Fibroblast of lung (primary cell): ENCODE results near the gene PTPRE. TPM values are rescaled to one million over a fixed set of nuclear protein-coding genes. Genes with fewer than 3 reads are reported as not detected.
A peak's percentile ranks its signal among the peaks of the same experiment; 100 is the strongest.

Source experiments
- DNase-seq, 2 donors: peaks; one replicate each; pipeline versions ENCODE4 v3.0.0 to v3.0.0-alpha.2; 2010; ENCODE audit warnings: low read depth in 2 of 2
- H2AFZ ChIP-seq: 2 replicates; pipeline ENCODE4 v1.5.1; 2012; ENCODE audit warnings: low read length, control low read depth, inconsistent platforms
- H3K27ac ChIP-seq: 2 replicates; pipeline ENCODE4 v1.5.1; 2011; ENCODE audit warnings: low read length, control low read depth; ENCODE audit not compliant: insufficient read depth
- H3K27me3 ChIP-seq: 2 replicates; pipeline ENCODE4 v1.5.1; 2011; ENCODE audit warnings: mild to moderate bottlenecking, low read length; ENCODE audit not compliant: control insufficient read depth, insufficient read depth
- H3K36me3 ChIP-seq: 2 replicates; pipeline ENCODE4 v1.5.1; 2011; ENCODE audit warnings: low read length; ENCODE audit not compliant: control insufficient read depth, insufficient read depth
- H3K4me1 ChIP-seq: 2 replicates; pipeline ENCODE4 v1.5.1; 2011; ENCODE audit warnings: low read length; ENCODE audit not compliant: control insufficient read depth, insufficient read depth; ENCODE audit errors: extremely low read depth
- H3K4me2 ChIP-seq: 2 replicates; pipeline ENCODE4 v1.5.1; 2011; ENCODE audit warnings: low read length, control low read depth; ENCODE audit not compliant: insufficient read depth; ENCODE audit errors: extremely low read depth
- H3K4me3 ChIP-seq, 4 experiments: fragments of 200-600 bp in 1 of 4; sonication (generic) in 1 of 4; replicated peaks in 1 of 4; 2 replicates each; pipeline ENCODE4 v1.5.1; 2011 to 2016; ENCODE audit warnings: low read length in 4 of 4, low read depth in 3 of 4, mild to moderate bottlenecking in 3 of 4, control low read depth in 2 of 4, inconsistent platforms in 1 of 4, mixed read lengths in 1 of 4; ENCODE audit not compliant: insufficient read depth in 1 of 4; ENCODE audit errors: control extremely low read depth in 1 of 4
- H3K79me2 ChIP-seq: 2 replicates; pipeline ENCODE4 v1.5.1; 2012; ENCODE audit warnings: mild to moderate bottlenecking, low read length, inconsistent platforms; ENCODE audit not compliant: control insufficient read depth, insufficient read depth
- H3K9ac ChIP-seq: 2 replicates; pipeline ENCODE4 v1.5.1; 2011; ENCODE audit warnings: mild to moderate bottlenecking, low read length, control low read depth; ENCODE audit not compliant: insufficient read depth
- H3K9me3 ChIP-seq: 2 replicates; pipeline ENCODE4 v1.5.1; 2012; ENCODE audit warnings: low read depth, low read length; ENCODE audit not compliant: control insufficient read depth, insufficient read depth
- H4K20me1 ChIP-seq: 2 replicates; pipeline ENCODE4 v1.5.1; 2011; ENCODE audit warnings: low read length; ENCODE audit not compliant: control insufficient read depth, insufficient read depth; ENCODE audit errors: extremely low read depth
- CTCF ChIP-seq, 2 donors: IDR thresholded peaks in 1 of 2; conservative IDR thresholded peaks in 1 of 2; 1 replicate in 1 of 2; 2 replicates in 1 of 2; pipeline ENCODE4 v1.5.1; 2011 to 2012; ENCODE audit warnings: low read length in 2 of 2, control low read depth in 1 of 2, inconsistent platforms in 1 of 2, low read depth in 1 of 2, mild to moderate bottlenecking in 1 of 2
- EZH2 ChIP-seq: IDR thresholded peaks from 2 replicates; pipeline ENCODE4 v1.5.1; 2012; ENCODE audit warnings: low read length, control low read depth, mild to moderate bottlenecking; ENCODE audit errors: missing control alignments
- polyA plus RNA-seq, 2 donors: library from polyadenylated mRNA; depleted of rRNA in 1 of 2; stranded (reverse) in 1 of 2; unstranded in 1 of 2; fragments of >200 nt; gene quantifications; 2 replicates each; pipeline ENCODE4 v1.2.1, GENCODE V29; 2011 to 2012; ENCODE audit warnings: missing spikeins in 1 of 2
- total RNA-seq: library from RNA; depleted of rRNA; stranded (reverse); fragments of >200 nt; gene quantifications from 2 replicates; pipeline ENCODE4 v1.2.1, GENCODE V29; 2014

The PTPRE gene
- total and polyA plus RNA-seq, 2 donors (not counting 1 experiment from before 2014, with no cell fraction given), result 0.75 to 1.8 TPM

DNA sequence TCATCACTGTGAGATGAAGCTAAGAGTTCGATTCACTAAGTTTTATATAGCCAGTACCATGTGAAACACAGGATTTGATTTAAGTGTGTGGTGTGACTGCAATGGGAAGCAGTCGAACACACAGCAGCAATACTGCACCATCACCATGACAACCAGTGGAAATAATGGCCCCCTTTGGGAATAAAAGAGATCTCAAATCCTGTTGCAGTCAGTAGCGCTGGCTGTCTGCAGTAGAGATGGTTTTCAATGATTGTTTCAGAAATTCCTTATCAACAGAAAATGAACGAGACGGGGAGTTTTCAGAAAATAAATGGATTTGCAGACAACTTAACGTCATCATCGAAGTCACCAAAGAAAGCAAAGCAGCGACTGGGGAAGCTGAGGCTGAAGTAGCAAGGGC lies 91.0 kb downstream of the PTPRE start:
- Histone ChIP-seq H3K79me2 (no peaks in the 10 kb centered on the region), H3K4me2 (no peak overlapping the region), H3K27me3 (no peaks in the 10 kb centered on the region), H3K4me3 (no peak overlapping the region), H4K20me1 (no peaks in the 10 kb centered on the region), H2AFZ (no peak overlapping the region), H3K9ac (no peak overlapping the region), H3K27ac (no peak overlapping the region), H3K36me3 (no peaks in the 10 kb centered on the region), H3K9me3 (no peaks in the 10 kb centered on the region), H3K4me1 (no peaks in the 10 kb centered on the region)
- TF ChIP-seq CTCF (conservative IDR thresholded peaks at IDR 0.05 in 1 of 2, IDR thresholded peaks at IDR 0.05 in 1 of 2; ENCODE audit: low read depth in 1 of 2, low read length in 2 of 2), result no peak
- TF ChIP-seq EZH2, result no peak
- peak in 1 of 2 donors; percentile 35 for DNase-seq

DNA sequence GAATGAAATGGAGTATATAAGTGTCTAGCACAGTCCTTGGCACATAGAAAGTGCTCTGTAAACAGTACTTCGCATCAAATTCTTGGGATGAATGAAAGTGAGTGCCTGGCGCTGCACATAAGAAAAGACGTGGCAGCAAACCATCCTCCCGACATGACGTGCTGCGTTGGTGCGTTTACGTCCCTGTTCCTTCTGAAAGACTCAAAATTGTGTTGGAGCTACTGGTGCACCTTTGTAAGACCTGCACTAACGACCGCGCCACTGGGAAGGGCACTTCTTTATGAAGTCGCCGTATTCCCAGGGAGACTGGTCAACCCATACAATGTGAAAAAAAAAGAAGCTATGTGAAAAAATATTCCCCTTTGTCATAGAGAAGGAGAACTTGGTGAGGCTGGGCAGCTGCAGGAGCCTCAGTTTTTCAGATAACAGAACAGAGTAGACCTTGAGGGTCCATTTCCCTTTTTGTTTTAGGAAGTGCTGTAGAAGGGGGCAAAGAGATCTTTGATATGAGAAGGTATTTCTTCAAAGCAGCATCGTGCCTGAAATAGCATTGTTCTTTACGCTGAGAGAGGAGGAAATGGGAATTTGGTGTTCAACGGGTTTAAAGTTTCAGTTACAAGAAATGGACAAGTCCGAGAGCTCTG lies 91.7 kb downstream of the PTPRE start:
- Histone ChIP-seq H3K4me3 (no peak overlapping the region), H2AFZ (no peak overlapping the region), H3K36me3 (no peaks in the 10 kb centered on the region), H3K27ac (no peak overlapping the region), H4K20me1 (no peaks in the 10 kb centered on the region), H3K9me3 (no peaks in the 10 kb centered on the region), H3K4me2 (no peak overlapping the region), H3K79me2 (no peaks in the 10 kb centered on the region), H3K27me3 (no peaks in the 10 kb centered on the region), H3K9ac (no peak overlapping the region), H3K4me1 (no peaks in the 10 kb centered on the region)
- TF ChIP-seq CTCF (conservative IDR thresholded peaks at IDR 0.05 in 1 of 2, IDR thresholded peaks at IDR 0.05 in 1 of 2; ENCODE audit: low read depth in 1 of 2, low read length in 2 of 2) (no peak), EZH2 (no peak)
- no peak for DNase-seq

GRCh38 chr10:127999297-128000129 lies 92.6 kb downstream of the PTPRE start:
- no peaks in the 10 kb centered on the region for H3K36me3 ChIP-seq
- H3K4me3 ChIP-seq, result no peak overlapping the region
- H3K4me1 ChIP-seq, result no peaks in the 10 kb centered on the region
- DNase-seq, result peak in 1 of 2 donors; percentile 20
- no peaks in the 10 kb centered on the region for H3K79me2 ChIP-seq
- H2AFZ ChIP-seq, result no peak overlapping the region
- no peak overlapping the region for H3K9ac ChIP-seq
- no peak for TF ChIP-seq CTCF (conservative IDR thresholded peaks at IDR 0.05 in 1 of 2, IDR thresholded peaks at IDR 0.05 in 1 of 2; ENCODE audit: low read depth in 1 of 2, low read length in 2 of 2)
- TF ChIP-seq EZH2, result no peak
- no peaks in the 10 kb centered on the region for H3K27me3 ChIP-seq
- H4K20me1 ChIP-seq, result no peaks in the 10 kb centered on the region
- H3K27ac ChIP-seq, result no peak overlapping the region
- H3K4me2 ChIP-seq, result no peak overlapping the region
- H3K9me3 ChIP-seq, result no peaks in the 10 kb centered on the region
